ENCODE results near the gene CDH5.

DNA sequence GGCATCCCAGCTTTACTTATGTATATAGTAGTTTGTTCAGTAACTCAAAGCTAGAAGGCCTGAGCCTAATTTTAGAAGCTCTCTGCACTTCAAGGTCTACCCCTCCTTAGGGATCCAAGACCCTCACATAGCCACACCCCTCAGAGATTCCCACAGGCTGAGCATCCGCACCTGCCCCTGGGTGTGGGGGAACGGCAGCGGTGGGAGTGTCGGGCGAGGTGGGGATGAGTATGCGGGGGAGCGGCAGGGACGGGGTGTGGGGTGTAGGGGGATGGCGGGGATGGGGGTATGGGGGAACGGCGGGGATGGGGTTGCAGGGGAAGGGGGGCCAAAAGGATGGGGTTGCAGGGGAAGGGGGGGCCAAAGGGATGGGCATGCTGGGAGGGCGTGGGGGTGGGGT lies 35.7 kb downstream of the CDH5 start:
- TF ChIP-seq POLR2A (IDR thresholded peaks at IDR 0.05; ENCODE audit: low read depth, low read length) (no peak), TAF1 (IDR thresholded peaks at IDR 0.05; ENCODE audit: borderline replicate concordance, low read depth, low read length) (no peak), POLR2AphosphoS5 (IDR thresholded peaks at IDR 0.05; ENCODE audit: low read depth, low read length) (no peak)
